Caco-2 (cell line): ENCODE measurements around the gene KRT3. TPM values are rescaled to one million over a fixed set of nuclear protein-coding genes. Genes with fewer than 3 reads are reported as not detected.

Experiments used
- BruUV-seq: library from RNA; stranded (reverse); fragments of 400-500 nt; replicated peaks from 2 replicates; lab custom pipeline; 2021; lab: Mats Ljungman, UMichigan
- CTCF ChIA-PET: fragments of 300-600 bp; sonication (Branson Sonifier 250); formaldehyde crosslinking; loops from one replicate; lab custom pipeline; 2022; ENCODE audit warnings: antibody characterized with exemption; lab: Charles Lee
- POLR2A ChIA-PET: fragments of 300-600 bp; sonication (Branson Sonifier 250); formaldehyde crosslinking; loops from one replicate; lab custom pipeline; 2022; ENCODE audit warnings: antibody characterized with exemption; lab: Charles Lee
- DNase-seq, 2 experiments: peaks; one replicate each; pipeline versions ENCODE4 v3.0.0 to v3.0.0-alpha.2; 2020 to 2022
- H3K27me3 ChIP-seq: replicated peaks from 2 replicates; pipeline ENCODE4 v1.6.0; 2011; ENCODE audit warnings: low read length; ENCODE audit not compliant: control insufficient read depth, insufficient read depth
- H3K36me3 ChIP-seq: 2 replicates; pipeline ENCODE4 v1.5.1; 2011; ENCODE audit warnings: low read length; ENCODE audit not compliant: control insufficient read depth, insufficient read depth
- H3K4me1 ChIP-seq: fragments of 250-450 bp; sonication (Bioruptor Pico); 2 replicates; pipeline ENCODE4 v1.5.1; 2020; ENCODE audit warnings: mild to moderate bottlenecking
- H3K4me3 ChIP-seq: 2 replicates; pipeline ENCODE4 v1.5.1; 2011; ENCODE audit warnings: low read depth, mild to moderate bottlenecking, control low read depth, low read length
- H3K9me3 ChIP-seq: fragments of 250-450 bp; sonication (Bioruptor Pico); 2 replicates; pipeline ENCODE4 v1.5.1; 2020; ENCODE audit warnings: mild to moderate bottlenecking, moderate library complexity
- H3K27ac Mint-ChIP-seq: one replicate; pipeline ENCODE4 v1.8.0; 2022; ENCODE audit warnings: mixed read lengths; ENCODE audit not compliant: unreplicated experiment
- H3K27me3 Mint-ChIP-seq: one replicate; pipeline ENCODE4 v1.8.0; 2022; ENCODE audit warnings: mixed read lengths; ENCODE audit not compliant: insufficient read depth, unreplicated experiment
- H3K36me3 Mint-ChIP-seq: one replicate; pipeline ENCODE4 v1.8.0; 2022; ENCODE audit warnings: mild to moderate bottlenecking, mixed read lengths; ENCODE audit not compliant: insufficient read depth, unreplicated experiment
- H3K4me1 Mint-ChIP-seq: one replicate; pipeline ENCODE4 v1.8.0; 2022; ENCODE audit warnings: low read depth, mixed read lengths; ENCODE audit not compliant: unreplicated experiment
- H3K4me3 Mint-ChIP-seq: one replicate; pipeline ENCODE4 v1.8.0; 2022; ENCODE audit warnings: mild to moderate bottlenecking, moderate library complexity, mixed read lengths; ENCODE audit not compliant: unreplicated experiment
- H3K9me3 Mint-ChIP-seq: one replicate; pipeline ENCODE4 v1.8.0; 2022; ENCODE audit warnings: mixed read lengths; ENCODE audit not compliant: unreplicated experiment
- intact Hi-C: fragments of 100-400 bp; cut with micrococcal nuclease; formaldehyde crosslinking; loops from one replicate; pipeline ENCODE4 v1.10.0; 2022; ENCODE audit not compliant: unreplicated experiment
- total RNA-seq: library from RNA; stranded (reverse); gene quantifications from 2 replicates; pipeline ENCODE4 v1.2.3, GENCODE V29; 2022
- TF ChIP-seq, protein P1 (sequence below), 2 experiments: fragments of 200-600 bp in 1 of 2; IDR thresholded peaks; 1 replicate in 1 of 2; 2 replicates in 1 of 2; pipeline versions ENCODE4 v1.5.1 to v1.8.0; 2011 to 2022; ENCODE audit warnings: antibody characterized with exemption in 1 of 2, control low read depth in 1 of 2, inconsistent platforms in 1 of 2, low read depth in 1 of 2, low read length in 1 of 2, mild to moderate bottlenecking in 1 of 2, moderate library complexity in 1 of 2; ENCODE audit not compliant: insufficient read depth in 1 of 2, severe bottlenecking in 1 of 2, unreplicated experiment in 1 of 2

Gene KRT3
- total RNA-seq, 1 experiment from 2014 or later, result not detected

DNA sequence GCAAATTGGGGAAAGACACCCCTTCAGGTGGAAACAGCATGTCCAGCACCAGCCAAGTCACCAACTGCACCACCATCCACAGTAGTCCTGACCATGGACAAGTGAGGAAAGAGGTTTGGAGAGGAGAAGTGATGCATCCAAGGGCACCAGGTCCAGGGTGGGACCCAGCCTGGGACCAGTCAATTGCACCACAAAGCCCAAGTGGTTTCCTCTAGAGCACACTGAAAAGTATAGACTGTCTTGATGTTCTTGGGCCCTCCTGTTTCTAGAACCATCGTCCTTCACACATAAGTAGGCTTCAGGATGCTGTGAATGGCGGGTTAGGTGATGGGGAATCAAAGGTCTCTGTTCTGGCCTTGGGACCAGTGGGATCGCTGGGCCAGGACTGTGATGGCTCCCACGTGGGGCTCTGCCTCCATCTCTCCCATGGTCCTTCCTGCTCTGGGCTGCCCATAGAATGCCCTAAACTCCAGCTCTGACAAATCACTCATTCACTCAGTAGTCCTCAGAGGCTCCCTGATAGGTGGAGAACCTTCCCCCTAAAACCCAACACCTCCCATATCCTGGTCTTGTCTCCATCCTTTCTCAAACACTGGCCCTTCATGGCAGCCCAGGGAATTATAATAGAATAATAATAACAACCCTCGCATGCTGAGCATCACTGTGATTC lies 29.0 kb upstream of the KRT3 start:
- Mint-ChIP-seq H3K4me3 (no peak overlapping the region), H3K4me1 (peaks cover 27% of the 10 kb centered on the region), H3K27ac (no peak overlapping the region), H3K27me3 (no peaks in the 10 kb centered on the region), H3K9me3 (no peaks in the 10 kb centered on the region), H3K36me3 (no peaks in the 10 kb centered on the region)
- no peak for DNase-seq
- CTCF ChIA-PET, result no interaction called here
- TF ChIP-seq, protein P1, sequence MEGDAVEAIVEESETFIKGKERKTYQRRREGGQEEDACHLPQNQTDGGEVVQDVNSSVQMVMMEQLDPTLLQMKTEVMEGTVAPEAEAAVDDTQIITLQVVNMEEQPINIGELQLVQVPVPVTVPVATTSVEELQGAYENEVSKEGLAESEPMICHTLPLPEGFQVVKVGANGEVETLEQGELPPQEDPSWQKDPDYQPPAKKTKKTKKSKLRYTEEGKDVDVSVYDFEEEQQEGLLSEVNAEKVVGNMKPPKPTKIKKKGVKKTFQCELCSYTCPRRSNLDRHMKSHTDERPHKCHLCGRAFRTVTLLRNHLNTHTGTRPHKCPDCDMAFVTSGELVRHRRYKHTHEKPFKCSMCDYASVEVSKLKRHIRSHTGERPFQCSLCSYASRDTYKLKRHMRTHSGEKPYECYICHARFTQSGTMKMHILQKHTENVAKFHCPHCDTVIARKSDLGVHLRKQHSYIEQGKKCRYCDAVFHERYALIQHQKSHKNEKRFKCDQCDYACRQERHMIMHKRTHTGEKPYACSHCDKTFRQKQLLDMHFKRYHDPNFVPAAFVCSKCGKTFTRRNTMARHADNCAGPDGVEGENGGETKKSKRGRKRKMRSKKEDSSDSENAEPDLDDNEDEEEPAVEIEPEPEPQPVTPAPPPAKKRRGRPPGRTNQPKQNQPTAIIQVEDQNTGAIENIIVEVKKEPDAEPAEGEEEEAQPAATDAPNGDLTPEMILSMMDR (IDR thresholded peaks at IDR 0.05; ENCODE audit: insufficient read depth in 1 of 2, low read depth in 1 of 2, low read length in 1 of 2, severe bottlenecking in 1 of 2, unreplicated experiment in 1 of 2), result no peak
- no peak overlapping the region for H3K4me3 ChIP-seq
- peaks cover 29% of the 10 kb centered on the region for H3K4me1 ChIP-seq
- no peaks in the 10 kb centered on the region for H3K27me3 ChIP-seq
- BruUV-seq, result no TSS peak
- H3K36me3 ChIP-seq, result no peaks in the 10 kb centered on the region
- intact Hi-C loops, result no loop called here
- POLR2A ChIA-PET, result no interaction called here
- H3K9me3 ChIP-seq, result no peaks in the 10 kb centered on the region

DNA sequence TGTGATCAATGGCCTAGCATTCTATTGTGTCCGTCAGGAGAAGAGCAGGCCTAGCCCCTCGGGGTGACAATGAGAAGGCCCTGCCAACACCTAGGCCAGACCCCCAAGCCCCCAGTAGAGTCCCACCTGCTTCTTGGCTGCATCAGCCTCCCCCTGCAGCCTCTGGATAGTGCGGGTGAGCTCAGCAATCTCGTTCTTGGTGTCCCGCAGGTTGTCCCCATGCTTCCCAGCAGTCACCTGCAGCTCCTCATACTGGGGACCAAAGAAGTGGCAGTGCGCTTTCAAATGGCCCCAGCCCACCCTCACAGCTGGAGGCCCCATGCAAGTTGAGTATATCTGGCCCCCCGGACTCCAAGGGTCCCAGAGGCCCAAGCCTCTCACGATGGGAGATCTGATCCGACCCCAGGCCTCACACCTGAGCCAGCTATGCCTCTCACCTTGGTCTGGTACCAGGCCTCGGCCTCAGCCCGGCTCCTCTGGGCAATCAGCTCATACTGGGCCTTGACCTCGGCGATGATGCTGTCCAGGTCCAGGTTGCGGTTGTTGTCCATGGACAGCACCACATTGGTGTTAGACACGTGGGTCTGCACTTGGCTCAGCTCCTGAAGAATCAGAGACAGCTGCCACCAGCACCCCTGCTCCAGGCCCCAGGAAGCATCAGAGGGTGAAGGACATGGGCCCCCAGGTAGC lies 28.0 kb upstream of the KRT3 start:
- Mint-ChIP-seq H3K27me3 (no peaks in the 10 kb centered on the region), H3K27ac (no peak overlapping the region), H3K9me3 (no peaks in the 10 kb centered on the region), H3K4me3 (no peak overlapping the region), H3K4me1 (peaks cover 28% of the 10 kb centered on the region), H3K36me3 (no peaks in the 10 kb centered on the region)
- intact Hi-C loops, result no loop called here
- Histone ChIP-seq H3K27me3 (no peaks in the 10 kb centered on the region), H3K36me3 (no peaks in the 10 kb centered on the region), H3K4me1 (peaks cover 31% of the 10 kb centered on the region), H3K9me3 (no peaks in the 10 kb centered on the region), H3K4me3 (no peak overlapping the region)
- TF ChIP-seq, protein P1 (IDR thresholded peaks at IDR 0.05; ENCODE audit: insufficient read depth in 1 of 2, low read depth in 1 of 2, low read length in 1 of 2, severe bottlenecking in 1 of 2, unreplicated experiment in 1 of 2), result no peak
- no peak for DNase-seq
- CTCF ChIA-PET, result interaction anchor here (1.1 kb wide), 1 partner anchor 452 kb away, joined by 3 read pairs; no protein-coding TSS in a partner anchor
- no TSS peak for BruUV-seq
- POLR2A ChIA-PET, result no interaction called here

DNA sequence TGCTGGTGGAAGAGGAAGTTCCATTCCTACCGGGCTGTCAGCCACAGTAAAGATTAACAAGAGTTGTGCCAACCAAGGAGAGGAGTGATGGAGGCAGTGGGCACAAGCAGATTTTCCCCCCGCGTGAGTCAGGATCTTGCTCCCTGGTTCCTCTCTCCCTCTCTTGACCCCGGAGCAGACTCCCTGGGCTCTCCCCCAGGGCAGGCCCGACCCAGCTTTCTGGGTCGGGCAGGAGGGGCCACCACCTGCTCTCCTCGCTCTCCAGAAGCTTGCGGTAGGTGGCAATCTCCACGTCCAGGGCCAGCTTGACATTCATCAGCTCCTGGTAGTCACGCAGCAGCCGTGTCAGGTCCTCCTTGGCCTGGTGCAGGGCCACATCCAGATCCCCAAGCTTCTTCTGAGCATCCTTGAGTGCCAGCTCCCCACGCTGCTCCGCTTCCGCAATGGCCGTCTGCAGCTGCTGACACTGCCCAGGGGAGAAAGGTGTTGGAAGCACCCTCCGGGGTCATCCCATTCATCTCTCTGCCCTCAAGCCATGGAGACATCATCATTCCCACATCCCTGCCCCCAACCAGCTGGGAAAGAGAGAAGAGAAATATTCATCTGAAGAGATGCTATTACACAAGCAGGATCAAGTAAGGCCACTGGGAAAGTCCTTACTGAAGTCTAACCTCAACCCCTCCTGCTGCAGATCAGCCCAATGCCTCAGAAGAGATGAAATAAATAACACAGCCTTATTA lies 27.0 kb upstream of the KRT3 start:
- Histone ChIP-seq H3K4me3 (no peak overlapping the region), H3K4me1 (peaks cover 32% of the 10 kb centered on the region), H3K9me3 (no peaks in the 10 kb centered on the region), H3K36me3 (no peaks in the 10 kb centered on the region), H3K27me3 (no peaks in the 10 kb centered on the region)
- Mint-ChIP-seq H3K9me3 (no peaks in the 10 kb centered on the region), H3K4me1 (peaks cover 38% of the 10 kb centered on the region), H3K27me3 (no peaks in the 10 kb centered on the region), H3K4me3 (no peak overlapping the region), H3K36me3 (no peaks in the 10 kb centered on the region), H3K27ac (no peak overlapping the region)
- ChIA-PET CTCF (interaction anchor here (1.1 kb wide), 1 partner anchor 451 kb away, joined by 3 read pairs; no protein-coding TSS in a partner anchor), POLR2A (no interaction called here)
- TF ChIP-seq, protein P1 (IDR thresholded peaks at IDR 0.05; ENCODE audit: insufficient read depth in 1 of 2, low read depth in 1 of 2, low read length in 1 of 2, severe bottlenecking in 1 of 2, unreplicated experiment in 1 of 2), result no peak
- DNase-seq, result no peak
- no TSS peak for BruUV-seq
- intact Hi-C loops, result no loop called here
